IMR-90 (cell line): Measurements from ENCODE around the gene IL22RA2. TPM values are rescaled to one million over a fixed set of nuclear protein-coding genes. Genes with fewer than 3 reads are reported as not detected.
"Not testable (repeated sequence)": the region's sequence is repeated elsewhere in the genome, so short reads cannot be mapped to it uniquely, and the experiment has no call there.

Source experiments
- ATAC-seq: fragments of 200-7000 bp; cut with Tn5 transposase; 2 replicates; pipeline ENCODE4 v1.9.1; 2020; ENCODE audit warnings: low read depth, mild to moderate bottlenecking, moderate library complexity
- BruUV-seq: library from RNA; stranded (reverse); fragments of 400-500 nt; replicated peaks from 2 replicates; lab custom pipeline; 2021; lab: Mats Ljungman, UMichigan
- CTCF ChIA-PET: fragments of 300-600 bp; formaldehyde crosslinking; extraction: SDS; loops from one replicate; lab custom pipeline; 2021; ENCODE audit warnings: antibody characterized with exemption; lab: Yijun Ruan, JAX
- POLR2A ChIA-PET: fragments of 300-600 bp; sonication (Branson Sonifier 250); formaldehyde crosslinking; loops from one replicate; lab custom pipeline; 2022; ENCODE audit warnings: antibody characterized with exemption; ENCODE audit not compliant: unreplicated experiment; lab: Charles Lee
- DNase-seq: peaks from one replicate; pipeline ENCODE4 v3.0.0; 2013
- H2AFZ ChIP-seq: replicated peaks from 2 replicates; pipeline ENCODE3; 2013; ENCODE audit warnings: low read length, mild to moderate bottlenecking; ENCODE audit not compliant: poor library complexity
- H2AK5ac ChIP-seq: 2 replicates; pipeline ENCODE4 v1.6.1; 2013; ENCODE audit warnings: low read depth, low read length, inconsistent platforms
- H2AK9ac ChIP-seq: replicated peaks from 2 replicates; pipeline ENCODE3; 2013; ENCODE audit warnings: mild to moderate bottlenecking, low read depth, low read length, moderate library complexity; ENCODE audit not compliant: poor library complexity
- H2BK120ac ChIP-seq: 2 replicates; pipeline ENCODE4 v1.6.1; 2013; ENCODE audit warnings: low read depth, low read length, inconsistent platforms
- H2BK15ac ChIP-seq: 3 replicates; pipeline ENCODE4 v1.6.1; 2013; ENCODE audit warnings: low read depth, low read length, inconsistent platforms
- H2BK20ac ChIP-seq: 2 replicates; pipeline ENCODE4 v1.6.1; 2013; ENCODE audit warnings: low read depth, mild to moderate bottlenecking, inconsistent platforms, low read length, moderate library complexity
- H2BK5ac ChIP-seq: 2 replicates; pipeline ENCODE4 v1.6.1; 2013; ENCODE audit warnings: mild to moderate bottlenecking, low read depth, low read length, inconsistent platforms; ENCODE audit not compliant: poor library complexity, severe bottlenecking
- H3K14ac ChIP-seq: replicated peaks from 2 replicates; pipeline ENCODE4 v1.6.1; 2013; ENCODE audit warnings: low read depth, low read length, inconsistent platforms
- H3K18ac ChIP-seq: 2 replicates; pipeline ENCODE4 v1.6.1; 2013; ENCODE audit warnings: low read depth, low read length, control low read depth
- H3K23ac ChIP-seq: 2 replicates; pipeline ENCODE4 v1.6.1; 2013; ENCODE audit warnings: low read depth, low read length, inconsistent platforms
- H3K27ac ChIP-seq: 2 replicates; pipeline ENCODE4 v1.5.1; 2013; ENCODE audit warnings: mild to moderate bottlenecking, control low read depth, low read length; ENCODE audit not compliant: insufficient read depth
- H3K27me3 ChIP-seq: 2 replicates; pipeline ENCODE4 v1.6.1; 2013; ENCODE audit warnings: low read length; ENCODE audit not compliant: control insufficient read depth, insufficient read depth
- H3K36me3 ChIP-seq: 2 replicates; pipeline ENCODE4 v1.6.1; 2013; ENCODE audit warnings: low read length, mixed read lengths; ENCODE audit not compliant: control insufficient read depth, insufficient read depth
- H3K4ac ChIP-seq: 2 replicates; pipeline ENCODE4 v1.6.1; 2013; ENCODE audit warnings: low read depth, low read length, inconsistent platforms
- H3K4me1 ChIP-seq: 2 replicates; pipeline ENCODE4 v1.6.1; 2013; ENCODE audit warnings: low read length, mixed read lengths; ENCODE audit not compliant: control insufficient read depth, insufficient read depth
- H3K4me2 ChIP-seq: 2 replicates; pipeline ENCODE4 v1.6.1; 2013; ENCODE audit warnings: low read depth, mild to moderate bottlenecking, control low read depth, low read length, moderate library complexity
- H3K4me3 ChIP-seq: 2 replicates; pipeline ENCODE4 v1.5.1; 2013; ENCODE audit warnings: low read depth, mild to moderate bottlenecking, control low read depth, low read length, moderate library complexity; ENCODE audit not compliant: insufficient read depth
- H3K56ac ChIP-seq: 2 replicates; pipeline ENCODE4 v1.6.1; 2013; ENCODE audit warnings: low read length, inconsistent platforms; ENCODE audit not compliant: insufficient read depth; ENCODE audit errors: extremely low read depth
- H3K79me1 ChIP-seq, 2 experiments: 2 replicates each; pipeline ENCODE4 v1.6.1; 2013; ENCODE audit warnings: low read length in 2 of 2, inconsistent platforms in 1 of 2, low read depth in 1 of 2
- H3K9ac ChIP-seq: 2 replicates; pipeline ENCODE4 v1.6.1; 2013; ENCODE audit warnings: low read depth, low read length, control low read depth
- H3K9me1 ChIP-seq: 2 replicates; pipeline ENCODE4 v1.6.1; 2013; ENCODE audit warnings: low read length, inconsistent platforms; ENCODE audit not compliant: insufficient read depth
- H3K9me3 ChIP-seq: 2 replicates; pipeline ENCODE4 v1.6.1; 2013; ENCODE audit warnings: low read length; ENCODE audit not compliant: control insufficient read depth, insufficient read depth
- H4K20me1 ChIP-seq: 2 replicates; pipeline ENCODE4 v1.6.1; 2013; ENCODE audit warnings: low read length, inconsistent platforms; ENCODE audit not compliant: insufficient read depth
- H4K5ac ChIP-seq: 2 replicates; pipeline ENCODE4 v1.6.1; 2013; ENCODE audit warnings: mild to moderate bottlenecking, low read depth, low read length, control low read depth
- H4K8ac ChIP-seq, 2 experiments: 2 replicates each; pipeline ENCODE4 v1.6.1; 2013; ENCODE audit warnings: low read depth in 2 of 2, low read length in 2 of 2, control low read depth in 1 of 2, inconsistent platforms in 1 of 2
- H4K91ac ChIP-seq: 2 replicates; pipeline ENCODE4 v1.6.1; 2013; ENCODE audit warnings: low read depth, low read length, inconsistent platforms; ENCODE audit not compliant: insufficient read depth
- WGBS, 2 experiments: methylation state at CpG; one replicate each; pipeline versions ENCODE4 v1.1.5 to v1.1.7; 2013; ENCODE audit warnings: missing lambda C conversion rate in 2 of 2; ENCODE audit not compliant: insufficient read length in 1 of 2; ENCODE audit errors: extremely low coverage in 2 of 2; 5-methylcytosine and 5-hydroxymethylcytosine counted together
- dilution Hi-C: fragments of 300-500 bp; cut with HindIII; formaldehyde crosslinking; loops from one replicate; pipeline ENCODE4 v1.14.3; 2018; ENCODE audit warnings: low sequenced_read_pairs; ENCODE audit not compliant: unreplicated experiment
- in situ Hi-C: fragments of 300-500 bp; cut with MboI; formaldehyde crosslinking; loops from 3 replicates; pipeline ENCODE4 v1.14.3; 2019; ENCODE audit warnings: low sequenced_read_pairs, inconsistent platforms, mixed read lengths
- intact Hi-C: fragments of 100-400 bp; cut with micrococcal nuclease; formaldehyde crosslinking; loops from 2 replicates; pipeline ENCODE4 v1.10.0; 2022
- polyA plus RNA-seq, 3 experiments: library from polyadenylated mRNA; depleted of rRNA; stranded (reverse); fragments of >200 nt; gene quantifications; 2 replicates each; pipeline ENCODE4 v1.2.3, GENCODE V29; 2012; ENCODE audit warnings: low replicate concordance in 1 of 3
- total RNA-seq: library from RNA; depleted of rRNA; stranded (reverse); fragments of >200 nt; gene quantifications from 2 replicates; pipeline ENCODE4 v1.2.3, GENCODE V29; 2012

The IL22RA2 gene
- total and polyA plus RNA-seq, 2 of the 4 experiments (the other 2 are of a cell fraction): not detected

DNA sequence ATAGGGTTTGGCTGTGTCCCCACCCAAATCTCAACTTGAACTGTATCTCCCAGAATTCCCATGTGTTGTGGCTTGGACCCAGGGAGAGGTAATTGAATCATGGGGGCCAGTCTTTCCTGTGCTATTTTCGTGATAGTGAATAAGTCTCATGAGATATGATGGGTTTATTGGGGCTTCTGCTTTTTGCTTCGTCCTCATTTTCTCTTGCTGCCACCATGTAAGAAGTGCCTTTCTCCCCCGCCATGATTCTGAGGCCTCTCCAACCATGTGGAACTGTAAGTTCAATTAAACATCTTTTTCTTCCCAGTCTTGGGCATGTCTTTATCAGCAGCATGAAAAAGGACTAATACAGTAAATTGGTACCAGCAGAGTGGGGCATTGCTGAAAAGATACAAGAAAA is 34.0 kb upstream of the IL22RA2 start:
- H4K8ac ChIP-seq, dilution Hi-C loops, BruUV-seq, H3K4ac ChIP-seq, H3K9ac ChIP-seq, H2AK9ac ChIP-seq, POLR2A ChIA-PET, in situ Hi-C loops, H3K9me1 ChIP-seq, DNase-seq, H2BK5ac ChIP-seq, H4K5ac ChIP-seq, H3K4me2 ChIP-seq, H2BK20ac ChIP-seq, H2BK15ac ChIP-seq, H3K18ac ChIP-seq, H3K23ac ChIP-seq, CTCF ChIA-PET, ATAC-seq, H3K9me3 ChIP-seq, H4K91ac ChIP-seq, H3K56ac ChIP-seq, H2BK120ac ChIP-seq, H3K14ac ChIP-seq, H3K4me1 ChIP-seq, H3K4me3 ChIP-seq, H3K27me3 ChIP-seq, H4K20me1 ChIP-seq, H2AK5ac ChIP-seq, H3K27ac ChIP-seq, H2AFZ ChIP-seq, intact Hi-C loops: not testable (repeated sequence)
- H3K36me3 ChIP-seq: peaks cover 19% of the 10 kb centered on the region
- WGBS, 2 experiments: no CpG with 5 or more reads among the region's 3 CpGs
- peaks cover 17 to 29% of the 10 kb centered on the region in 2 experiments for H3K79me1 ChIP-seq
